KOPT-K1 (cell line): ENCODE data around the gene CPA2.
"Not testable (repeated sequence)": the region's sequence is repeated elsewhere in the genome, so short reads cannot be mapped to it uniquely, and the experiment has no call there.

Experiments
- H3K27ac ChIP-seq: fragments of 200-600 bp; sonication (generic); 2 replicates; pipeline ENCODE4 v1.5.1; 2016; ENCODE audit warnings: antibody characterized with exemption, mild to moderate bottlenecking, low read depth, low read length; ENCODE audit not compliant: poor library complexity, severe bottlenecking
- H3K36me3 ChIP-seq: fragments of 200-600 bp; sonication (generic); 2 replicates; pipeline ENCODE4 v1.5.1; 2017; ENCODE audit warnings: antibody characterized with exemption, mild to moderate bottlenecking, low read length, moderate library complexity; ENCODE audit not compliant: insufficient read depth
- H3K9me3 ChIP-seq: fragments of 200-600 bp; sonication (generic); 2 replicates; pipeline ENCODE4 v1.5.1; 2017; ENCODE audit warnings: antibody characterized with exemption, low read length, mild to moderate bottlenecking; ENCODE audit not compliant: insufficient read depth, poor library complexity, severe bottlenecking

CPA2 gene

DNA sequence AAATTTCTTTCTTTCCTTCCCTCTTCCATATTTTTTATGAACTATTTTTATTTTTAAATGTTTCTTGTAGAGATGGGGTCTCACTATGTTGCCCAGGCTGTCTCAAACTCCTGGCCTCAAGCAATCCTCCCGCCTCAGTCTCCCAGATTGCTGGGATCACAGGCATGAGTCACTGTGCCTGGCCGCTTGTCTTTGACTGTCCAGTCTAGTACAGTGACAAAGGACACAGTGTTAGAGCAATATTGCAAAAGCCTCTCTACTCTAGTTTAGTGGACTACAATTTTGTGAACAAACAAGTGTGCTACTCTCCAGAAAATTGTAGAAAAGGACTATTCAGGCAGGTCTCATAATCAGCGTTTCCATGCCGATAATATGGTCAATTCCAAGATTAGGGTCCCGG, 37.3 kb downstream of the CPA2 start:
- Histone ChIP-seq H3K27ac (no peak overlapping the region), H3K36me3 (no peaks in the 10 kb centered on the region), H3K9me3 (no peaks in the 10 kb centered on the region)

DNA sequence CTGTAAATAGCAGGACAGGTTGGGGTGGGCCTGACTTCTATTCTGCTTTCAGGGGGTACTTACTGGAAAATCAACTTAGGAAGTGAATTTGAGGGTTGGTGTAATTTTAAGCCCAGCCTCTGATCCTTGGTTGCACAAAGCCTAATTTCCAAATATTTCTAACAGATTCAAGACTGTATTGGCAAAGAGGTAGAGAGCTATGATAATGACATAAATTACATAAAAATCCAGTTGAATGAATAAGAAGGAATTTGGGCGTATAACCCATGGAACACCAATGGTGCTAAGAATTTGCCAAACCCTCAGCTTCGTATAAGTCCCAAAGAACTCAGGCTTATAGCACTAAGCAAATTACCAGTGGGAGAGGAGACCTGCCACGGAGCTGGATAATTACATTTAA, 38.2 kb downstream of the CPA2 start:
- Histone ChIP-seq H3K9me3 (no peaks in the 10 kb centered on the region), H3K36me3 (no peaks in the 10 kb centered on the region), H3K27ac (no peak overlapping the region)

DNA sequence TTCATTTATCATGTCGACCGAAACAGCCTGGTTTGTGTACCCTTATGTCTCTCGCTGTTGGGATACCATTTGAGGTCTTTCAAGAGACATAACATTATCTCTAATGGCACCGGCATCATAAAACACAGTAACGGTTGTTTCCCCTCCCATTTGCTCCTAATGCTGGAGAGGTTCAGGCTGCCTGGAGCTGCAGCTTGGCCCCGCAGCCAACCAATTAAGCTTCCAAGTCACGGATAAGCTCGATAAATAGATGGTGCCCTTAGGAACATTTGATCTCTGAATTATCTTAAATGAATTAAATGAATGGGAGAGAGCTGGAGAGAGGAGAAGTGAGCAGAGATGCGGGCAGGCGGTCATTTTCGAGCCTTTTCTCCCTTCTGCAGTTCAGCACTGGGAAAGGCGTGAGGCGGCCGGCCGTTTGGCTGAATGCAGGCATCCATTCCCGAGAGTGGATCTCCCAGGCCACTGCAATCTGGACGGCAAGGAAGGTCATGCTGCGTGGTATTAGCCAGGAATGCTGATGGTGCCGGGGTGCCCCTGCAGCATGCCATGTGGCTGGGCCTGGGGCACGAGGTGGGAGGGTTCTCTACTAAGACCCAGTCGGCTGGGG, 38.9 kb downstream of the CPA2 start:
- H3K27ac ChIP-seq = no peak overlapping the region
- H3K36me3 ChIP-seq = no peaks in the 10 kb centered on the region
- no peaks in the 10 kb centered on the region for H3K9me3 ChIP-seq

GRCh38 chr7:130309986-130310385, 43.3 kb downstream of the CPA2 start:
- Histone ChIP-seq H3K36me3 (no peaks in the 10 kb centered on the region), H3K27ac (no peak overlapping the region), H3K9me3 (no peaks in the 10 kb centered on the region)

DNA sequence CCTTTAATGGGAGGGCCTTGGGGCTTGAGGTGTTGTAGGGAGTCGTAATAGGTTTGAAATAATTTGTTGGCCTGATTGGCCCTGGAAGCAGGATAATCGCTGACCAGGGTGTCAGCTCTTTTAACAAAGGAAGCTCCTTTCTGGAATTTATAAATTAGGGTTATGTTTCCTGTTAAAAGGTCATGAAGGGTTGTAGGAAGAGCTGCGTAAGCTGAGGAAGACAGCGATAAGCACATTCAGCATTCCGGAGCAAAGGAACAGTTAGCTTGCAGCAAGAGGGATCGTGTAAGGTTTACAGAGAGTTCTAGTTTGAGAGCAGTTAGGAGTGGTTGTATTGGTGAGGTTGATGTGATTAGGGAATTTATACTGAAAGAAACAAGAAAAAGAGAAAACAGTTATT, 47.6 kb downstream of the CPA2 start:
- Histone ChIP-seq H3K9me3 (no peaks in the 10 kb centered on the region), H3K36me3 (no peaks in the 10 kb centered on the region), H3K27ac (no peak overlapping the region)

- Histone ChIP-seq H3K9me3 (no peaks in the 10 kb centered on the region), H3K36me3 (no peaks in the 10 kb centered on the region), H3K27ac (no peak overlapping the region)
These were observed 52.9 kb downstream of the CPA2 start for GRCh38 chr7:130319541-130319940.

GRCh38 chr7:130321542-130322229, 55.0 kb downstream of the CPA2 start:
- H3K27ac ChIP-seq, H3K9me3 ChIP-seq, H3K36me3 ChIP-seq: not testable (repeated sequence)

DNA sequence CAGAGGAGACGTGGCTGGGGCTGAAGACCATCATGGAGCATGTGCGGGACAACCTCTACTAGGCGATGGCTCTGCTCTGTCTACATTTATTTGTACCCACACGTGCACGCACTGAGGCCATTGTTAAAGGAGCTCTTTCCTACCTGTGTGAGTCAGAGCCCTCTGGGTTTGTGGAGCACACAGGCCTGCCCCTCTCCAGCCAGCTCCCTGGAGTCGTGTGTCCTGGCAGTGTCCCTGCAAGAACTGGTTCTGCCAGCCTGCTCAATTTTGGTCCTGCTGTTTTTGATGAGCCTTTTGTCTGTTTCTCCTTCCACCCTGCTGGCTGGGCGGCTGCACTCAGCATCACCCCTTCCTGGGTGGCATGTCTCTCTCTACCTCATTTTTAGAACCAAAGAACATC, 56.0 kb downstream of the CPA2 start:
- Histone ChIP-seq H3K27ac (no peak overlapping the region), H3K9me3 (no peaks in the 10 kb centered on the region), H3K36me3 (no peaks in the 10 kb centered on the region)

DNA sequence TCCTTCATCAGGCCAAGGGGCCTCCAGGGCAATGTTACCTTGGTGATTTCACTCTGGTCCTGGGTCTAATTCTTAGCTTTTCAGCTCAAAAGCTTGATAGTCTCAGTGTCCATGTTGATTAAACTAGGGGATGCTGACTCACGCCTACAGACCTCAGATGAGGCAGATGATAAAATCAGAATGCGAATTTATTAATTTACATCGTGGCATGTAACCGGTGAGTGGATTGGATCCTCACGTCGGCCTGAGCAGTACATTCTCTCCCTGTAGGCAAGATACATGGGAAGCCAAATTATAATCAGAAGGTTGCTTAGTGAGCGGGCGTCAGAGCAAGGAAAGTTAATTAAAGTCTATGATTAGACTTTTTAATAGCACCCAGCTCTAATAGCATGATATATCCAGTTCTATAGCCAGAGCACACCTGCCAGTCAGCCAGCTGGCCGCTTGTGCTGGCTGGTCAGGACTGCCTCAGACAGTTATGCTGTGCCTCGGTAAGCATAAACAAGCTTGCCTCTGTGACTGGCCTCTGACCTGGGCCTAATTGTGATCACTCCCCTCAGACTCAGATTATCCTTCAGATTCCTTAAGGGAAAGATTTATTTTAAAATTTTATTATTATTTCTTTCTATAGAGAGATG, 57.8 kb downstream of the CPA2 start:
- Histone ChIP-seq H3K27ac (no peak overlapping the region), H3K36me3 (no peaks in the 10 kb centered on the region), H3K9me3 (no peaks in the 10 kb centered on the region)

GRCh38 chr7:130329681-130330080, 63.0 kb downstream of the CPA2 start:
- H3K36me3 ChIP-seq = no peaks in the 10 kb centered on the region
- H3K9me3 ChIP-seq = no peaks in the 10 kb centered on the region
- H3K27ac ChIP-seq = no peak overlapping the region

DNA sequence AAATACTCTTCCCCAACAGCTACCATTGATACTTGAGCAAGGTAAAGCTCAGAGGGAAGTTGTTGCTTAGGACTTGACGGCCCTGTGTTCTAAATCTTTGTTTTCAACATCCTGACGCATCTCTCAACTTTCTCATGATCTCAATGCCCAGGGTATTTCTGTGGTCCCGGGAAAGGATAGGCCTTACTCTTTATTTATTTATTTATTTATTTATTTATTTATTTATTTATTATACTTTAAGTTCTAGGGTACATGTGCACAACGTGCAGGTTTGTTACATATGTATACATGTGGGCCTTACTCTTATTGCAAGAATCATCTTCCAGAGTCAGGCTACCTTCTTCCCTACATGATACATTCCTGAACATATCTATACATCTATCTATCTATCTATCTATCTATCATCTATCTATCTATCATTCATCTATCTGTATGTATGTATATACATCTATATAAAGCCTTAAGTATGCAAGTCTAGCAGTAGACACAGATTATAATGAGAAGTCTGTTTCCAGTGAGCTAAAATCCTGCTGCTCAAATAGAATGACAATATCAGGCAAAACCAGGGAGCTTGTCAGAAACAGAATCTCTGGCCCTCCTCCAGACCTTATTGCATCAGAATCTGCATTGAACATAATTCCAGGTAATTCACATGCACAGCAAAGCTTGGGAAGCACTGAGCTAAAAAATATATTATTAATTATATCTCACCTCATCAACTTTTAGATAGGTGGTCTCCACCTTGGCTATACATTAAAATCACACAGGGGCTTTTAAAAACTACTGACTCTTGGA, 65.8 kb downstream of the CPA2 start:
- H3K36me3 ChIP-seq = no peaks in the 10 kb centered on the region
- no peak overlapping the region for H3K27ac ChIP-seq
- H3K9me3 ChIP-seq = no peaks in the 10 kb centered on the region

DNA sequence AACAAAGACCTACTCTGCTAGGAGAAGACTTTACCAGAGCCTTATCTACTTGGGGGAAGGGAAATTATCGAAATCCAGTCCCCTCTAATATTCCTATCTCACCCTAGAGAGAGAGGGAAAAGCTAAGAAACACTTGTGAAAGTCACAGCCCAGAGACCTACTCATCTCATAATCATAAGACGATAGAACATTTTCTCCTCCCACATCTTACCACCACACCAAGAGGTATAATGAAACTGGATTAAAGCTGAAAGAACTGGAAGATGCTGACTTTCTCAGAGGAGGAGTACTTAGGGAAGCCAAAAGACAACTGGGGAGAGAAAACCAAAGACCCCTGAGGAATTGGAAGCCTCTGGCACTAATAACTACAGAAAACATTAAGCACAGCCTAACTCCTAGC, 67.2 kb downstream of the CPA2 start:
- H3K9me3 ChIP-seq = no peaks in the 10 kb centered on the region
- no peaks in the 10 kb centered on the region for H3K36me3 ChIP-seq
- H3K27ac ChIP-seq = no peak overlapping the region

GRCh38 chr7:130334274-130334673, 67.6 kb downstream of the CPA2 start:
- Histone ChIP-seq H3K27ac (no peak overlapping the region), H3K36me3 (no peaks in the 10 kb centered on the region), H3K9me3 (no peaks in the 10 kb centered on the region)

- Histone ChIP-seq H3K36me3 (no peaks in the 10 kb centered on the region), H3K9me3 (no peaks in the 10 kb centered on the region), H3K27ac (no peak overlapping the region)
These were observed 70.8 kb downstream of the CPA2 start for GRCh38 chr7:130337410-130337971.

- Histone ChIP-seq H3K9me3 (no peaks in the 10 kb centered on the region), H3K27ac (no peak overlapping the region), H3K36me3 (no peaks in the 10 kb centered on the region)
These were observed 71.6 kb downstream of the CPA2 start for GRCh38 chr7:130338233-130338632.
